MM.1S (cell line): ENCODE data around the gene TNFAIP8.

Experiments used
- CTCF ChIP-seq: fragments of 300-600 bp; sonication (generic); IDR thresholded peaks from 2 replicates; pipeline ENCODE4 v1.5.1; 2016; ENCODE audit warnings: antibody characterized with exemption, low read length, mixed read lengths
- EZH2 ChIP-seq: fragments of 300-600 bp; sonication (generic); optimal IDR thresholded peaks from 2 replicates; pipeline ENCODE3; 2017; ENCODE audit warnings: low read depth, mild to moderate bottlenecking, antibody characterized with exemption, low read length, mixed read lengths
- EZH2phosphoT487 ChIP-seq: fragments of 300-600 bp; sonication (generic); IDR thresholded peaks from 2 replicates; pipeline ENCODE4 v1.6.1; 2018; ENCODE audit warnings: antibody characterized with exemption, low read length

- TF ChIP-seq CTCF (no peak), EZH2 (no peak), EZH2phosphoT487 (no peak)
Observed at GRCh38 chr5:119406551-119407110, 50.8 kb downstream of the TNFAIP8 start.
